Osteoblast (primary cell): ENCODE results near the gene GPATCH8. TPM values are rescaled to one million over a fixed set of nuclear protein-coding genes. Genes with fewer than 3 reads are reported as not detected.

ENCODE experiments used
- DNase-seq: peaks from one replicate; pipeline ENCODE4 v3.0.0; 2011; ENCODE audit warnings: low spot score, mixed read lengths; ENCODE audit not compliant: insufficient read length; ENCODE audit errors: missing footprints
- H2AFZ ChIP-seq: 2 replicates; pipeline ENCODE4 v1.6.0; 2011; ENCODE audit warnings: mild to moderate bottlenecking, low read length
- H3K27ac ChIP-seq: 2 replicates; pipeline ENCODE4 v1.5.1; 2011; ENCODE audit warnings: mild to moderate bottlenecking, low read depth, low read length, moderate library complexity
- H3K27me3 ChIP-seq: 2 replicates; pipeline ENCODE4 v1.6.0; 2012; ENCODE audit warnings: mild to moderate bottlenecking, control low read depth, inconsistent platforms, low read length, moderate library complexity; ENCODE audit not compliant: insufficient read depth
- H3K36me3 ChIP-seq: 2 replicates; pipeline ENCODE4 v1.5.1; 2011; ENCODE audit warnings: mild to moderate bottlenecking, low read length, control low read depth, moderate library complexity; ENCODE audit not compliant: insufficient read depth
- H3K4me1 ChIP-seq: 2 replicates; pipeline ENCODE4 v1.5.1; 2011; ENCODE audit warnings: mild to moderate bottlenecking, low read length, control low read depth, moderate library complexity; ENCODE audit not compliant: insufficient read depth
- H3K4me2 ChIP-seq: 2 replicates; pipeline ENCODE4 v1.6.0; 2011; ENCODE audit warnings: mild to moderate bottlenecking, low read length; ENCODE audit not compliant: insufficient read depth
- H3K4me3 ChIP-seq: fragments of 200-600 bp; sonication (generic); 3 replicates; pipeline ENCODE4 v1.5.1; 2012; ENCODE audit warnings: mild to moderate bottlenecking, low read length, inconsistent platforms; ENCODE audit not compliant: insufficient read depth
- H3K79me2 ChIP-seq: 2 replicates; pipeline ENCODE4 v1.6.0; 2012; ENCODE audit warnings: mild to moderate bottlenecking, low read length, control low read depth, inconsistent platforms; ENCODE audit not compliant: insufficient read depth
- H3K9me3 ChIP-seq: 2 replicates; pipeline ENCODE4 v1.5.1; 2011; ENCODE audit warnings: low read depth, low read length, control low read depth
- H4K20me1 ChIP-seq: 2 replicates; pipeline ENCODE4 v1.6.0; 2012; ENCODE audit warnings: mild to moderate bottlenecking, low read length, control low read depth; ENCODE audit not compliant: insufficient read depth
- total RNA-seq: library from RNA; depleted of rRNA; stranded (reverse); fragments of >200 nt; gene quantifications from 2 replicates; pipeline ENCODE4 v1.2.3, GENCODE V29; 2012
- TF ChIP-seq, protein P1 (sequence below): IDR thresholded peaks from 2 replicates; pipeline ENCODE4 v1.5.1; 2011; ENCODE audit warnings: mild to moderate bottlenecking, low read depth, low read length, moderate library complexity; ENCODE audit errors: extremely low read depth

GPATCH8 gene
- total RNA-seq, 1 donor = 33.3 TPM

DNA sequence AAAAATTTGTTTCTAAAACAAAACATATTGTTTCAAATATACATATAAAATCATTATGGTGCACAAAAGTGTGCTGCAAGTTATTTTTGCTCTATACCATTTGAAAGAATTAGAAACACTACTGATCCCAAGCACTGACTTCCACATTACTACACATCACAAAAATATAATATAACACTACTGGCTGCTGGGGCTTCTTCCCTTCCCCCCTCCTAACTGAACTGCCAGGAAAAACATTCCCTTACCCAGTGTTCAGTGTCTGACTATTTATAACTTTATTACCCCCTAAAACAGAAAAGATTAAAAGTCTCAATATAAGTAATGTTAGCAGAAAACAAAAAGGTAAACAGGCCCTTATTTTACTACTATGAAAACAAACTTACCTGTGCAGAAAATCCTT is 36.9 kb downstream of the GPATCH8 start:
- Histone ChIP-seq H2AFZ (no peak overlapping the region), H3K4me1 (peaks cover 32% of the 10 kb centered on the region), H3K27ac (no peak overlapping the region), H3K36me3 (peaks cover 11% of the 10 kb centered on the region), H3K4me3 (no peak overlapping the region), H3K27me3 (no peaks in the 10 kb centered on the region), H3K9me3 (no peaks in the 10 kb centered on the region), H3K4me2 (peak overlapping the region; percentile 35), H3K79me2 (peaks cover 78% of the 10 kb centered on the region), H4K20me1 (peaks cover 13% of the 10 kb centered on the region)
- TF ChIP-seq, protein P1, sequence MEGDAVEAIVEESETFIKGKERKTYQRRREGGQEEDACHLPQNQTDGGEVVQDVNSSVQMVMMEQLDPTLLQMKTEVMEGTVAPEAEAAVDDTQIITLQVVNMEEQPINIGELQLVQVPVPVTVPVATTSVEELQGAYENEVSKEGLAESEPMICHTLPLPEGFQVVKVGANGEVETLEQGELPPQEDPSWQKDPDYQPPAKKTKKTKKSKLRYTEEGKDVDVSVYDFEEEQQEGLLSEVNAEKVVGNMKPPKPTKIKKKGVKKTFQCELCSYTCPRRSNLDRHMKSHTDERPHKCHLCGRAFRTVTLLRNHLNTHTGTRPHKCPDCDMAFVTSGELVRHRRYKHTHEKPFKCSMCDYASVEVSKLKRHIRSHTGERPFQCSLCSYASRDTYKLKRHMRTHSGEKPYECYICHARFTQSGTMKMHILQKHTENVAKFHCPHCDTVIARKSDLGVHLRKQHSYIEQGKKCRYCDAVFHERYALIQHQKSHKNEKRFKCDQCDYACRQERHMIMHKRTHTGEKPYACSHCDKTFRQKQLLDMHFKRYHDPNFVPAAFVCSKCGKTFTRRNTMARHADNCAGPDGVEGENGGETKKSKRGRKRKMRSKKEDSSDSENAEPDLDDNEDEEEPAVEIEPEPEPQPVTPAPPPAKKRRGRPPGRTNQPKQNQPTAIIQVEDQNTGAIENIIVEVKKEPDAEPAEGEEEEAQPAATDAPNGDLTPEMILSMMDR = no peak
- DNase-seq = no peak

DNA sequence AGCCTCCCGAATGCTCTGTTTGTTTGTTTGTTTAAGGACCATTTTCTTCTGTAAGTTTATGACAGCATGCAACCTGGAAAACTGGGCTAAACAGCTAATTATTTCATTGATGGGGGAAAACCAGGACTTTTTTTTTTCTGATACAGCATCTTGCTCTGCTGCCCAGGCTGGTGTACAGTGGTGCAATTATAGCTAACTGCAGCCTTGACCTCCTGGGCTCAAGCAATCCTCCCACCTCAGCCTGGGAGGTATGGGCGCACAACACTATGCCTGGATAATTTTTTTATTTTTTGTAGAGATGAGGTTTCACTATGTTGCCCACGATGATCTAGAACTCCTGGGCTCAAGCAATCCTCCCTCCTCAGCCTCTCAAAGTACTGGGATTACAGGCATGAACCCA is 37.3 kb downstream of the GPATCH8 start:
- TF ChIP-seq, protein P1 = no peak
- no peaks in the 10 kb centered on the region for H3K27me3 ChIP-seq
- no peak overlapping the region for H3K27ac ChIP-seq
- H3K4me2 ChIP-seq = no peak overlapping the region
- H2AFZ ChIP-seq = no peak overlapping the region
- peaks cover 32% of the 10 kb centered on the region for H3K4me1 ChIP-seq
- H3K79me2 ChIP-seq = peaks cover 78% of the 10 kb centered on the region
- H3K9me3 ChIP-seq = no peaks in the 10 kb centered on the region
- no peak overlapping the region for H3K4me3 ChIP-seq
- no peak for DNase-seq
- peaks cover 11% of the 10 kb centered on the region for H4K20me1 ChIP-seq
- peaks cover 10% of the 10 kb centered on the region for H3K36me3 ChIP-seq

DNA sequence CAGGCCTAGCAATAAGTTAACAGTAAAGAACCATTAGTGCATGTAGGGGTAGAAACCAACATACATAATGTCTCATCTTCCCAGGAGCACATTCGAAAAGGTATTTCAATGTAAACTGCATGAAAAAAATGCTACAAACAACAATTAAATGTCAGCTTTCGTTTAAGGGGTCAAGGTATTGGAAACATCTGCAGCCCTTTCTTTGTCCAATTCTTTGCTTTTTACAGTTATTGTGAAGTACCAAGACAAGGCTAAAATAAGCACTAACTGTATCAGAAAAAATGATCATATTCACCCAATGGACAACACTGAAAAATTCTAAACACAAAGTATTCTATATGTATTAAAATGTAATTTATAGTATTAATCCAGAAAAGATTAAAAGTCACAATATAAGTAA is 37.9 kb downstream of the GPATCH8 start:
- Histone ChIP-seq H3K36me3 (peaks cover 10% of the 10 kb centered on the region), H4K20me1 (peaks cover 11% of the 10 kb centered on the region)
- TF ChIP-seq, protein P1 = no peak

DNA sequence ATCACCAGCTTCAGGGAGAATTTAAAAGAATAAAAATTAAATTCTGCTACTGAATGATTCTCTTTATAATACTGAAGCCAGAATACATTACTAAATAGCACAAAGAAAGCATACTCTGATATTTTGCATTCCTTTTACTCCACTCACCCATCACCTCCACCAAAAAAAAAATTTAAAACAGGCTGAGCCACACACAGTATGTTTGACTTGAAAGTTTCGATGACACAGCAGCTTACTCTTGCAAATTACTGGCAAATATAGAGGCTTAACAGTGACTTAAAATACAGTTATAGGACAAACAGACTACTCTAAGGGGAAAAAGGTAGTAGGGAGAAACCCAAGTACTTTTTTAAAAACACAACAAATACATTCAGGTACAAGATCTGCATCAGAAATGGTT is 39.2 kb downstream of the GPATCH8 start:
- Histone ChIP-seq H3K9me3 (no peaks in the 10 kb centered on the region), H3K4me2 (no peak overlapping the region), H3K79me2 (peaks cover 69% of the 10 kb centered on the region), H3K36me3 (peaks cover 10% of the 10 kb centered on the region), H4K20me1 (peaks cover 11% of the 10 kb centered on the region), H2AFZ (no peak overlapping the region), H3K4me1 (peaks cover 32% of the 10 kb centered on the region), H3K27me3 (no peaks in the 10 kb centered on the region), H3K4me3 (no peak overlapping the region), H3K27ac (peak overlapping the region; percentile 20)
- TF ChIP-seq, protein P1 = no peak
- DNase-seq = no peak

More for the DNA sequence above, 37.9 kb downstream of the GPATCH8 start:
- no peak overlapping the region for H3K4me2 ChIP-seq
- no peaks in the 10 kb centered on the region for H3K9me3 ChIP-seq
- H3K27me3 ChIP-seq = no peaks in the 10 kb centered on the region
- H3K27ac ChIP-seq = no peak overlapping the region
- H3K4me3 ChIP-seq = no peak overlapping the region
- H3K79me2 ChIP-seq = peaks cover 77% of the 10 kb centered on the region
- H2AFZ ChIP-seq = no peak overlapping the region
- peaks cover 32% of the 10 kb centered on the region for H3K4me1 ChIP-seq
- no peak for DNase-seq
